GM12874 (cell line): ENCODE data around the gene UBASH3A.

Source experiments
- TF ChIP-seq, protein P1 (sequence below): IDR thresholded peaks from 2 replicates; pipeline ENCODE4 v1.5.1; 2011; ENCODE audit warnings: low read depth, mild to moderate bottlenecking, control low read depth, low read length, moderate library complexity; ENCODE audit not compliant: insufficient read depth

UBASH3A gene

GRCh38 chr21:42439284-42440186 is 35.8 kb downstream of the UBASH3A start:
- TF ChIP-seq, protein P1, sequence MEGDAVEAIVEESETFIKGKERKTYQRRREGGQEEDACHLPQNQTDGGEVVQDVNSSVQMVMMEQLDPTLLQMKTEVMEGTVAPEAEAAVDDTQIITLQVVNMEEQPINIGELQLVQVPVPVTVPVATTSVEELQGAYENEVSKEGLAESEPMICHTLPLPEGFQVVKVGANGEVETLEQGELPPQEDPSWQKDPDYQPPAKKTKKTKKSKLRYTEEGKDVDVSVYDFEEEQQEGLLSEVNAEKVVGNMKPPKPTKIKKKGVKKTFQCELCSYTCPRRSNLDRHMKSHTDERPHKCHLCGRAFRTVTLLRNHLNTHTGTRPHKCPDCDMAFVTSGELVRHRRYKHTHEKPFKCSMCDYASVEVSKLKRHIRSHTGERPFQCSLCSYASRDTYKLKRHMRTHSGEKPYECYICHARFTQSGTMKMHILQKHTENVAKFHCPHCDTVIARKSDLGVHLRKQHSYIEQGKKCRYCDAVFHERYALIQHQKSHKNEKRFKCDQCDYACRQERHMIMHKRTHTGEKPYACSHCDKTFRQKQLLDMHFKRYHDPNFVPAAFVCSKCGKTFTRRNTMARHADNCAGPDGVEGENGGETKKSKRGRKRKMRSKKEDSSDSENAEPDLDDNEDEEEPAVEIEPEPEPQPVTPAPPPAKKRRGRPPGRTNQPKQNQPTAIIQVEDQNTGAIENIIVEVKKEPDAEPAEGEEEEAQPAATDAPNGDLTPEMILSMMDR: no peak

- TF ChIP-seq, protein P1: no peak
Observed at GRCh38 chr21:42440187-42440792, 36.6 kb downstream of the UBASH3A start.

DNA sequence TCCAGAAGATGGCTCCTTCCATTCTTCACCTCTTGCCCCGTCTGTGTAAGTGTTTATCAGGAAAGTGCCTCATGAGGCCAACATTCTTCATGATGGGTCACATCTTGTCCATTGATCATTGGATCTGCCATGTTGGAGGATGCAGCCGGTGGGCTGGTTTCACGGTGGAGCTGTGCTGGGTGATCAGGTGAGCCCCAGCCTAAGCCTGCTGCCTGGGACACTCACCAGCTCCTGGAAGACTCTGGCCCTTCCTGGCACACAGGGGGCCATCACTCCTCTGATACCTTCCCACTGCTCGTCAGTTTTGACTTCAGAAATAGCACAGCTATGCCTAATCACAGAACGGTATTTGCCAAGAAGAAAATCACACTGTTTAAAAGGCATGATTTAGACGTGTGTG is 38.3 kb downstream of the UBASH3A start:
- TF ChIP-seq, protein P1: no peak

GRCh38 chr21:42443181-42443785 is 39.6 kb downstream of the UBASH3A start:
- TF ChIP-seq, protein P1: no peak

DNA sequence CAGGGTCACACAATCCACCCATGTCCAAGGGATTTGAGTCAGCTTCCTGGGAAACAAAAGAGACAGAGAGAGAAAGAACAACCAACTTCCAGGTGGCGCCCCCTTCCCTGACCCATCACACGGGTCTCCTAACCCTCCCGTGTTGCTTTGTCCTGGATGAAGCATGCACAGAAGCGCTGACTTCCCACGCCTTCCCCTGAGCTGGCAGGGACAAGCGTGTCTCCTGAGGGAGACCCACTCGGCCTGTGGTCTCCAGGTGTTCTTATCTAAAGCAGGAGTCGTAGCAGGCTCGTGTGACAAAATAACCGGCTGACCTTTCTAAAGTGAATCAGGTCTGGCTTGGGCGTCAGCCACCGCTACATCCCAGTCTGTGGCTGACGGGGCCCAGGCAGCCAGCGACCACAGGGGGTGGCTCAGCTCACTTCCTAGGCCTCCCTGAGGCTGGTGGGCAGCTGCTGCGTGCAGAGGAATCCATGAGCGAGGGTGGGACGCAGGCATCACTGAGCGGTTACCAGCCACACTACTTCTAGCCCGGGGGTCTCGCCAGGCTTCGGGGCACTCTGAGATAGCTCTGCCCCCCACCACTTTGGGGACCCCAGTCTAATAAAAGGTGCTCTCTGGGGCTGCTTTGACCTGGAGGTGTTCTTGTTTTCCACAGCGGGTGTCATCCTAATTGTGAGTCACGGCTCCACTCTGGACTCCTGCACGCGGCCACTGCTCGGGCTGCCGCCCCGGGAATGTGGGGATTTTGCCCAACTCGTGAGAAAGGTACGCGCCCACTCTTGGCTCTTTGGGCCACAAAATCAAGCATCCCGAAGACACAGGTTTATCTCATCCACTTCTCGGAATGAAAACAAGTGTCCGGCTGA is 40.4 kb downstream of the UBASH3A start:
- TF ChIP-seq, protein P1: no peak

- TF ChIP-seq, protein P1: no peak
Observed at GRCh38 chr21:42444745-42445059, 41.0 kb downstream of the UBASH3A start.
